ENCODE results near the gene UBE3C.

The UBE3C gene

DNA sequence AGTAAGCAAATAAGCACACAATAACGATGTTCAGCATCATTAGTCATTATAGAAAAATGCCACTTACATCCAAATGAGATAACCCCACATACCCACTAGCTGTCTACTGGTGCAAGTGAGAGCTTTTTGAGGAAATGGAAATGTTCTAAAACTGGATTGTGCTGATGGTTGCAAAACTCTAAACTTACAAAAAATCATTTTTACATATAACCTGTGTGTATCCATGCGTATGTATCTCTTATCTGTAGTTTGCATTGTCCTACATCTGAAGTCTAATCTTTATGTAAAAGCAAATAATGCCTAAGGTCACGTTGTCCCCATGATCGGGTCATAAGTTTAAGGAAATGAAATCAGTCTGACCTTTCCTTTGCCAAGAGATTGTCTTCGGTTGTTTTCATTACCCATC lies 116.5 kb downstream of the UBE3C start:
- TF ChIP-seq, protein P1, sequence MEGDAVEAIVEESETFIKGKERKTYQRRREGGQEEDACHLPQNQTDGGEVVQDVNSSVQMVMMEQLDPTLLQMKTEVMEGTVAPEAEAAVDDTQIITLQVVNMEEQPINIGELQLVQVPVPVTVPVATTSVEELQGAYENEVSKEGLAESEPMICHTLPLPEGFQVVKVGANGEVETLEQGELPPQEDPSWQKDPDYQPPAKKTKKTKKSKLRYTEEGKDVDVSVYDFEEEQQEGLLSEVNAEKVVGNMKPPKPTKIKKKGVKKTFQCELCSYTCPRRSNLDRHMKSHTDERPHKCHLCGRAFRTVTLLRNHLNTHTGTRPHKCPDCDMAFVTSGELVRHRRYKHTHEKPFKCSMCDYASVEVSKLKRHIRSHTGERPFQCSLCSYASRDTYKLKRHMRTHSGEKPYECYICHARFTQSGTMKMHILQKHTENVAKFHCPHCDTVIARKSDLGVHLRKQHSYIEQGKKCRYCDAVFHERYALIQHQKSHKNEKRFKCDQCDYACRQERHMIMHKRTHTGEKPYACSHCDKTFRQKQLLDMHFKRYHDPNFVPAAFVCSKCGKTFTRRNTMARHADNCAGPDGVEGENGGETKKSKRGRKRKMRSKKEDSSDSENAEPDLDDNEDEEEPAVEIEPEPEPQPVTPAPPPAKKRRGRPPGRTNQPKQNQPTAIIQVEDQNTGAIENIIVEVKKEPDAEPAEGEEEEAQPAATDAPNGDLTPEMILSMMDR (IDR thresholded peaks at IDR 0.05; ENCODE audit: control extremely low read depth, extremely low read depth, low read depth, missing control alignments): no peak
- no peak for DNase-seq (ENCODE audit: extremely low spot score)
- ChIA-PET POLR2A (no interaction called here), CTCF (interaction anchor here (0.7 to 1.5 kb wide), 5 partner anchors 9 to 333 kb away, joined by 3 to 4 read pairs (median 3); no protein-coding TSS in a partner anchor)

DNA sequence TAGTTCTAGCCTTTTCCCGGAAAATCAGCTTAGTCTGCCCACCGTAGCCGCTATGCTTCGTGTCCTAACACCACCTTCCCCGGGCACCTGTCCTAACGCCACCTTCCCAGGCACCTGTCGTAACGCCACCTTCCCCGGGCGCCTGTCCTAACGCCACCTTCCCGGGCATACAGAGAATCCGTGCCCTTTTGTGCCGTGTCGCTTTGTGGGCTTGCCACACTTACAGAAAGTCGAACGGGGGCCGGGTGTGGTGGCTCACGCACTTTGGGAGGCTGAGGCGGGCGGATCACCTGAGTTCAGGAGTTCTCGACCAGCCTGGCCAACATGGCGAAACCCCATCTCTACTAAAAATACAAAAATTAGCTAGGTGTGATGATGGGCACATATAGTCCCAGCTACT lies 124.4 kb downstream of the UBE3C start:
- ChIA-PET CTCF (interaction anchor here (3.0 kb wide), 1 partner anchor 10 kb away, joined by 17 read pairs; no protein-coding TSS in a partner anchor), POLR2A (no interaction called here)
- TF ChIP-seq, protein P1 (IDR thresholded peaks at IDR 0.05; ENCODE audit: control extremely low read depth, extremely low read depth, low read depth, missing control alignments): no peak
- DNase-seq (ENCODE audit: extremely low spot score): no peak

DNA sequence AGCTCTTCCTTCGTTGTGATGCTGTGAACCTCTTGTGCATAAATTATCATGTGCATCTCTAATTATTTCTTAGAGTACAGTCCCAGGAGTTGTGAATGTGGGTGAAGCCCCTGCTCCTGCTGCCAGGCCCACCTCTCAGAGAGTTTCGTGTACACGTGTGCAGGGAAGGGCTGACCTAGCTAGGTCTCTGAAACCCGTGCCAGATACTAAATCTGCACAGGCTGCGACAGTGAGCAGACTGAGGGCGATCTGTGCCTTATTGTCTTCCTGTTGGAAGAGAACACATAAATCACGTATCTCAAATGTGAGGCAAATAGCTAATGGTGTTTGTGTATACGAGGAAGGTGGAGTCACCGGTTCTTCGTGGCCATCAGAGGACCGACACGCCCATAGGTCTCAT lies 126.3 kb downstream of the UBE3C start:
- POLR2A ChIA-PET: no interaction called here
- TF ChIP-seq, protein P1 (IDR thresholded peaks at IDR 0.05; ENCODE audit: control extremely low read depth, extremely low read depth, low read depth, missing control alignments): no peak
- DNase-seq (ENCODE audit: extremely low spot score): no peak
- CTCF ChIA-PET: interaction anchor here (1.0 to 2.0 kb wide), 2 partner anchors 9 to 14 kb away, joined by 3 to 7 read pairs; no protein-coding TSS in a partner anchor

DNA sequence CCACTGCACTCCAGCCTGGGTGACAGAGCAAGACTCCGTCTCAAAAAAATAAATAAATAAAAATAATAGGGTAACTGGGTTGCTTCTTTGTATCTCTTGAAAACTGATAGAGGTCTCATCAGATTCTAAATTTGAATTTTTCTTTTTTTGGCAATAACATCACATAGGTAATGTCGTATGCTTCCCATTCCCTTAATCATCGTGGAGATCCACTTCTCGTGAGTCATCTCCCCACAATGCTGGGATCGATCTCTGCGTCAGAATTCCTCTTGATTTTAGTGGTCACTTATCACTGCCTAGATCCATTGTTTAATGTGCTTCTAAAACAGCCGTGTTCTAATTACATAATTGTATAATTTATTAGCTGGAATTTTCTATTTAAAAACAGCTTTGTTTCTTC lies 127.5 kb downstream of the UBE3C start:
- ChIA-PET CTCF (interaction anchor here (1.0 to 2.0 kb wide), 5 partner anchors 7 to 317 kb away, joined by 3 to 7 read pairs (median 4); partner anchors contain the start of gene NOM1), POLR2A (no interaction called here)
- TF ChIP-seq, protein P1 (IDR thresholded peaks at IDR 0.05; ENCODE audit: control extremely low read depth, extremely low read depth, low read depth, missing control alignments): no peak
- no peak for DNase-seq (ENCODE audit: extremely low spot score)

DNA sequence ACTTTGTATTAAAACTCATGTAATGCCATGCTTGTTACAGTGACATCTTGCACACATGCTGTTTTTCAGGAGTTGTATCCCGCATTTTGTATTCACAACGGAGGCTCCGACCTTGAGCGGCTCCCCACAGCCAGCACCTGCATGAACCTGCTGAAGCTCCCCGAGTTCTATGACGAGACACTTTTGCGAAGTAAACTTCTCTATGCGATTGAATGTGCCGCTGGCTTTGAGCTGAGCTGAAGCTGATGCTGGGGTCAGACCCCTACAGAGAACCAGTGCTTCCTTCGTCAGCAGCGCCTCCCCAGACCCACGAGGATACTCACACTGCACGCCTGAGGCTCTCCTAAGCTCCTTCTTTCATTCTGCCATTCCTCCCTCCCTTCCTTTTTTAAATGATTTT lies 128.8 kb downstream of the UBE3C start:
- no peak for DNase-seq (ENCODE audit: extremely low spot score)
- TF ChIP-seq, protein P1 (IDR thresholded peaks at IDR 0.05; ENCODE audit: control extremely low read depth, extremely low read depth, low read depth, missing control alignments): no peak
- ChIA-PET POLR2A (no interaction called here), CTCF (interaction anchor here (1.0 to 1.4 kb wide), 5 partner anchors 19 to 362 kb away, joined by 3 to 4 read pairs (median 3); no protein-coding TSS in a partner anchor)

DNA sequence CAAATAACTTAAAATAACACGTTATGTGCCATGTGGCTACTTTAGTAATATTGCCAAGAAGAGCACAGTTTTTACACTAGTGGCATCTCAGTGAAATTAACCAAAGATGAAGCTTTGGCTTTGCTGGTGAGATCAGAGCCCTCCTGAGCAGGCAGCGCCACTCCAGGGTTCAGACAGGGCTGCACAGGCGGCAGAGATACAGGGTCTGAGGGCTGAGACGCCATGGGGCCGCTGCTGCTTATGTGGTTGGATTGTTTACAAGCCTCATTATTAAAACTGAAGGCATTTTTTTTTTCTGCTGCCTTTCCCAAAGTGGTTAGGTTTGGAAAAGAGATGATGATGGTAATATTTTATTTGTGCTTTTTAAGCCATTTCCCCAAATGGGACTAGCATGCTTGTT lies 129.2 kb downstream of the UBE3C start:
- CTCF ChIA-PET: interaction anchor here (1.0 to 1.4 kb wide), 3 partner anchors 29 to 363 kb away, joined by 3 read pairs; no protein-coding TSS in a partner anchor
- POLR2A ChIA-PET: no interaction called here
- TF ChIP-seq, protein P1 (IDR thresholded peaks at IDR 0.05; ENCODE audit: control extremely low read depth, extremely low read depth, low read depth, missing control alignments): no peak
- no peak for DNase-seq (ENCODE audit: extremely low spot score)
